Measurements from ENCODE around the gene AP5Z1. TPM values are rescaled to one million over a fixed set of nuclear protein-coding genes. Genes with fewer than 3 reads are reported as not detected.

Gene AP5Z1
- total and polyA plus RNA-seq, 2 experiments from 2014 or later: 21.1 to 22.6 TPM

DNA sequence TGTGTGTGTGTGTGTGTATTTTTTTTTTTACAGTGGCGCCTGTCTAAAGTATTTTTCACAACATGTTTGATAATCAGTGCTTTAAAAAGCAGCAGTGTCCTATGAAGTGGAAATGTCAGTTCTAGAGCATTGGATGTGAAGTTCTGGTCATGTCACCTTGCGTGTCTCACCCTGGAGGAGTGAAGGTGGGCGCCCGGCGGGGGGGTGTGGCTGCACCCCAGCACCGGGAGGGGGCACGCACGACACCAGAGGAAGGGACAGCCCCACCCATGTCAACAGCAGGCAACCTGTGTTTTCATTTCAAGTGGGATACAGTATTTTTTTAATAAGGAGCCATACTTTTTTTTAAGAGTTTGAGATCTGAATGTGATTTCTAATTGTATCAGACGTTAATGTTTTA lies 4.5 kb upstream of the AP5Z1 start:
- no peak for DNase-seq (ENCODE audit: low read depth in 1 of 2, low spot score in 1 of 2)
- H3K36me3 ChIP-seq: no peaks in the 10 kb centered on the region
- no peaks in the 10 kb centered on the region for H3K27me3 ChIP-seq
- H3K4me1 ChIP-seq (ENCODE audit: low read depth): no peaks in the 10 kb centered on the region
- H3K4me3 ChIP-seq: no peak overlapping the region
- no peak overlapping the region for H3K27ac ChIP-seq
- H3K9me3 ChIP-seq (ENCODE audit: low read depth): no peaks in the 10 kb centered on the region
- no peak for TF ChIP-seq CTCF (IDR thresholded peaks at IDR 0.05; ENCODE audit: low read depth, low read length)

GRCh38 chr7:4771737-4772136 lies 3.7 kb upstream of the AP5Z1 start:
- Histone ChIP-seq H3K4me1 (ENCODE audit: low read depth) (no peaks in the 10 kb centered on the region), H3K4me3 (no peak overlapping the region), H3K27ac (no peak overlapping the region), H3K36me3 (no peaks in the 10 kb centered on the region), H3K9me3 (ENCODE audit: low read depth) (no peaks in the 10 kb centered on the region), H3K27me3 (no peaks in the 10 kb centered on the region)
- no peak for TF ChIP-seq CTCF (IDR thresholded peaks at IDR 0.05; ENCODE audit: low read depth, low read length)
- no peak for DNase-seq (ENCODE audit: low read depth in 1 of 2, low spot score in 1 of 2)

DNA sequence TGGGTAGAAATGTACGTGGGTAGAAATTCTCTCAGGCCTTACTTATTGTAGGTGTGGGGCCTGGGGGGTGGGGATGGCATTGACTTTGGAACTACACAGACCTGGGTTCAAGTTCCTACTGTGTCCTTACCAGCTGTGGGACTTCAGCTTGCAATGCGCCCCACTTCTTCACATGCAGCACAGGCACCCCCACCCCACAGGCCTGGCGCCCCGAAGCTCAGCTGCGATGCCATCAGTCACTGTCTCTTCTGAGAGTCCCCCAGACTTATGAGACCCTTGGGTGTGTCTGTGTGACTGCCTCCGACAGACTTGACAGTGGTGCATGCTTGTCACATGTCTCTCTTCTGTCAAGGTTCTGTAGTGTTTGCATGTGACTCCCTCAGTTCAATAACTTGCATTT lies 3.1 kb upstream of the AP5Z1 start:
- no peak for DNase-seq (ENCODE audit: low read depth in 1 of 2, low spot score in 1 of 2)
- Histone ChIP-seq H3K27me3 (no peaks in the 10 kb centered on the region), H3K36me3 (no peaks in the 10 kb centered on the region), H3K27ac (no peak overlapping the region), H3K9me3 (ENCODE audit: low read depth) (no peaks in the 10 kb centered on the region), H3K4me1 (ENCODE audit: low read depth) (no peaks in the 10 kb centered on the region), H3K4me3 (no peak overlapping the region)
- no peak for TF ChIP-seq CTCF (IDR thresholded peaks at IDR 0.05; ENCODE audit: low read depth, low read length)

- no peak for TF ChIP-seq CTCF (IDR thresholded peaks at IDR 0.05; ENCODE audit: low read depth, low read length)
- Histone ChIP-seq H3K36me3 (no peaks in the 10 kb centered on the region), H3K9me3 (ENCODE audit: low read depth) (no peaks in the 10 kb centered on the region), H3K4me3 (no peak overlapping the region), H3K27ac (no peak overlapping the region), H3K4me1 (ENCODE audit: low read depth) (no peaks in the 10 kb centered on the region), H3K27me3 (no peaks in the 10 kb centered on the region)
- no peak for DNase-seq (ENCODE audit: low read depth in 1 of 2, low spot score in 1 of 2)
Measured at GRCh38 chr7:4774007-4774406, 1.4 kb upstream of the AP5Z1 start.

GRCh38 chr7:4774658-4775249 lies 669 bp upstream of the AP5Z1 start:
- DNase-seq (ENCODE audit: low read depth in 1 of 2, low spot score in 1 of 2): peak in 1 of 2 donors; percentile 76
- no peaks in the 10 kb centered on the region for H3K36me3 ChIP-seq
- H3K27ac ChIP-seq: peak overlapping the region; percentile 91
- H3K9me3 ChIP-seq (ENCODE audit: low read depth): no peaks in the 10 kb centered on the region
- H3K4me3 ChIP-seq: peak overlapping the region; percentile 86
- no peak for TF ChIP-seq CTCF (IDR thresholded peaks at IDR 0.05; ENCODE audit: low read depth, low read length)
- no peaks in the 10 kb centered on the region for H3K27me3 ChIP-seq
- H3K4me1 ChIP-seq (ENCODE audit: low read depth): no peaks in the 10 kb centered on the region
